ENCODE results near the gene BET1L.
"Not testable (repeated sequence)": the region's sequence is repeated elsewhere in the genome, so short reads cannot be mapped to it uniquely, and the experiment has no call there.

Gene BET1L

GRCh38 chr11:241634-242033 lies 34.4 kb upstream of the BET1L start:
- H3K4me3 ChIP-seq (replicated peaks; ENCODE audit: insufficient read depth, low read length): no peak overlapping the region
- no peaks in the 10 kb centered on the region for H3K27me3 ChIP-seq (ENCODE audit: insufficient read depth, poor library complexity, severe bottlenecking)
- no peak overlapping the region for H3K27ac ChIP-seq (replicated peaks)
- TF ChIP-seq GABPA (IDR thresholded peaks at IDR 0.05; ENCODE audit: low read depth) (no peak), CTCF (IDR thresholded peaks at IDR 0.05; ENCODE audit: insufficient read depth, low read length) (no peak), POLR2AphosphoS5 (IDR thresholded peaks at IDR 0.05; ENCODE audit: low read depth) (no peak), REST (IDR thresholded peaks at IDR 0.05; ENCODE audit: insufficient replicate concordance, low read depth) (no peak), SPI1 (IDR thresholded peaks at IDR 0.05; ENCODE audit: borderline replicate concordance, low read depth) (no peak)
- DNase-seq (ENCODE audit: low read depth in 1 of 2, low spot score in 1 of 2): no peak

GRCh38 chr11:240315-240714 lies 33.1 kb upstream of the BET1L start:
- H3K4me3 ChIP-seq (replicated peaks; ENCODE audit: insufficient read depth, low read length): no peak overlapping the region
- no peaks in the 10 kb centered on the region for H3K27me3 ChIP-seq (ENCODE audit: insufficient read depth, poor library complexity, severe bottlenecking)
- no peak for DNase-seq (ENCODE audit: low read depth in 1 of 2, low spot score in 1 of 2)
- TF ChIP-seq CTCF (IDR thresholded peaks at IDR 0.05; ENCODE audit: insufficient read depth, low read length) (no peak), POLR2AphosphoS5 (IDR thresholded peaks at IDR 0.05; ENCODE audit: low read depth) (no peak), SPI1 (IDR thresholded peaks at IDR 0.05; ENCODE audit: borderline replicate concordance, low read depth) (no peak), REST (IDR thresholded peaks at IDR 0.05; ENCODE audit: insufficient replicate concordance, low read depth) (no peak), GABPA (IDR thresholded peaks at IDR 0.05; ENCODE audit: low read depth) (no peak)
- no peak overlapping the region for H3K27ac ChIP-seq (replicated peaks)

- not testable (repeated sequence) for H3K27me3 ChIP-seq (ENCODE audit: insufficient read depth, poor library complexity, severe bottlenecking); H3K27ac ChIP-seq (replicated peaks); H3K4me3 ChIP-seq (replicated peaks; ENCODE audit: insufficient read depth, low read length); DNase-seq (ENCODE audit: low read depth in 1 of 2, low spot score in 1 of 2)
Measured at GRCh38 chr11:238346-238745, 31.1 kb upstream of the BET1L start.

GRCh38 chr11:236774-237767 lies 29.9 kb upstream of the BET1L start, which contains the start of gene PSMD13:
Gene PSMD13, plus strand, starts transcription at chr11:236976. Its CDS starts 74 bp downstream, at chr11:237050.
- Histone ChIP-seq H3K27ac (replicated peaks) (peak within 1 kb of the TSS; percentile 96), H3K4me3 (replicated peaks; ENCODE audit: insufficient read depth, low read length) (peak within 1 kb of the TSS; percentile 99), H3K27me3 (ENCODE audit: insufficient read depth, poor library complexity, severe bottlenecking) (no peaks in the 10 kb centered on the region)
- peak; percentile 81 for TF ChIP-seq GABPA (IDR thresholded peaks at IDR 0.05; ENCODE audit: low read depth)
- TF ChIP-seq CTCF (IDR thresholded peaks at IDR 0.05; ENCODE audit: insufficient read depth, low read length): no peak
- TF ChIP-seq SPI1 (IDR thresholded peaks at IDR 0.05; ENCODE audit: borderline replicate concordance, low read depth): peak; percentile 31; the same call in 1 of the 2 replicates
- TF ChIP-seq REST (IDR thresholded peaks at IDR 0.05; ENCODE audit: insufficient replicate concordance, low read depth): no peak
- TF ChIP-seq POLR2AphosphoS5 (IDR thresholded peaks at IDR 0.05; ENCODE audit: low read depth): peak; percentile 42; the same call in 1 of the 2 replicates
- DNase-seq (ENCODE audit: low read depth in 1 of 2, low spot score in 1 of 2): peak; percentile 67 to 80
